ENCODE measurements around the gene MORN1. TPM values are rescaled to one million over a fixed set of nuclear protein-coding genes. Genes with fewer than 3 reads are reported as not detected.

The MORN1 gene
- total and polyA plus RNA-seq, 2 of the 8 experiments (the other 6 are each of a cell fraction or from before 2014, with no cell fraction given) = 5.0 to 9.1 TPM

DNA sequence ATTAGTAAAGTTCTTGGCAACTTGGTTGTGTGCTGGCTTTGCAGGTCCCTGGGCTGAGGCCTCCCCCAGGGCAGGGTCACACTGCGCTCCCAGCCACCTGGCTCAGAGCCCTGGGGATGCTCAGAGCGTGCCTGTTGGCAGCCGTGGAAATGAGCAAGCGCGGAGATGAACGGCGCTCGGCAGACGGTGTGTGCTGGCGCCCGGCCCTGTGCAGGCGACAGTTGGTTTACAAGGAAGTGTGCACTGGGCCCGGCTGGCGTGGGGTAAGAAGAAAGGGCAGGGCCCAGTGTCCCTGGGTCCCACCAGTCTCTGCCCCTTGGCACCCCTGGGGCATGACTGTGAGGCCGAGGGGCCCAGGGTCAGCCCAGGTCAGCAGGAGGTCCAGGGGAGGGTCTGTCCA lies 46.7 kb upstream of the MORN1 start:
- POLR2A ChIA-PET (ENCODE audit: partially characterized antibody) = no interaction called here
- H2BK12ac ChIP-seq (ENCODE audit: low read depth, low read length) = no peak overlapping the region
- H3K79me1 ChIP-seq (ENCODE audit: low read depth, low read length) = no peaks in the 10 kb centered on the region
- no peaks in the 10 kb centered on the region for H3K79me2 ChIP-seq (ENCODE audit: control insufficient read depth in 1 of 2, insufficient read depth in 2 of 2, low read length in 2 of 2)
- no peak overlapping the region for H2BK20ac ChIP-seq (ENCODE audit: low read length)
- H3K23me2 ChIP-seq (ENCODE audit: low read depth, low read length) = no peaks in the 10 kb centered on the region
- H2BK5ac ChIP-seq (ENCODE audit: low read depth, low read length) = no peak overlapping the region; the same call in 1 of the 2 replicates
- peaks cover 5 to 14% (median 10%) of the 10 kb centered on the region in 4 experiments for H3K27me3 ChIP-seq (replicated peaks in 1 of 4; ENCODE audit: control insufficient read depth in 3 of 4, extremely low read depth in 1 of 4, insufficient read depth in 3 of 4, low read length in 3 of 4)
- no peak overlapping the region for H3K9ac ChIP-seq (replicated peaks in 1 of 4; ENCODE audit: extremely low read depth in 1 of 4, low read depth in 3 of 4, low read length in 3 of 4)
- no peak overlapping the region for H4K5ac ChIP-seq (ENCODE audit: insufficient read length, low read depth, low read length)
- H3K14ac ChIP-seq (ENCODE audit: insufficient read length) = no peak overlapping the region
- H3K4ac ChIP-seq (replicated peaks; ENCODE audit: insufficient read length, low read depth, low read length) = no peak overlapping the region
- H2AK5ac ChIP-seq (ENCODE audit: low read depth, low read length) = no peak overlapping the region
- H2AFZ ChIP-seq (ENCODE audit: low read length) = no peak overlapping the region
- WGBS, 2 experiments (ENCODE audit: extremely low coverage in 1 of 2, insufficient coverage in 1 of 2, insufficient read length in 1 of 2, insufficient replicate concordance in 2 of 2, low coverage in 1 of 2, low lambda C conversion rate in 2 of 2, missing lambda C conversion rate in 1 of 2) = 91% methylated on average over 12 of the region's 15 CpGs; no CpG with 5 or more reads in 1 of the 2 experiments
- H2BK120ac ChIP-seq (replicated peaks; ENCODE audit: low read depth, low read length) = no peak overlapping the region
- H2BK15ac ChIP-seq (ENCODE audit: low read length) = no peak overlapping the region
- no peaks in the 10 kb centered on the region for H3K36me3 ChIP-seq (ENCODE audit: control insufficient read depth in 2 of 4, insufficient read depth in 4 of 4, low read length in 3 of 4)
- no peak overlapping the region for H3K4me3 ChIP-seq (ENCODE audit: extremely low read depth in 1 of 4, insufficient read depth in 2 of 4, low read depth in 3 of 4, low read length in 4 of 4)
- H3K23ac ChIP-seq (ENCODE audit: insufficient read length) = no peak overlapping the region
- no peak overlapping the region for H4K8ac ChIP-seq (ENCODE audit: extremely low read depth, insufficient read depth, low read length)
- CTCF ChIA-PET (ENCODE audit: partially characterized antibody) = interaction anchor here (0.6 kb wide), 1 partner anchor 877 kb away, joined by 3 read pairs; no protein-coding TSS in a partner anchor
- no peak for TF ChIP-seq RAD21 (IDR thresholded peaks at IDR 0.05 in 1 of 2, conservative IDR thresholded peaks at IDR 0.05 in 1 of 2; ENCODE audit: low read depth in 2 of 2, low read length in 2 of 2)
- TF ChIP-seq TEAD4 (IDR thresholded peaks at IDR 0.05; ENCODE audit: low read depth, low read length) = no peak
- TF ChIP-seq, protein P1, sequence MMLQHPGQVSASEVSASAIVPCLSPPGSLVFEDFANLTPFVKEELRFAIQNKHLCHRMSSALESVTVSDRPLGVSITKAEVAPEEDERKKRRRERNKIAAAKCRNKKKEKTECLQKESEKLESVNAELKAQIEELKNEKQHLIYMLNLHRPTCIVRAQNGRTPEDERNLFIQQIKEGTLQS (IDR thresholded peaks at IDR 0.05; ENCODE audit: insufficient read depth, low read depth, low read length) = no peak
- TF ChIP-seq SAP30 (IDR thresholded peaks at IDR 0.05; ENCODE audit: insufficient read depth, insufficient replicate concordance, low read length) = no peak
- H3K56ac ChIP-seq (replicated peaks; ENCODE audit: insufficient read length, low read depth, low read length) = no peak overlapping the region
- FAIRE-seq (no peak), DNase-seq (ENCODE audit: low read depth in 1 of 2, low spot score in 2 of 2) (no peak)
- no peaks in the 10 kb centered on the region for H4K20me1 ChIP-seq (replicated peaks in 1 of 2; ENCODE audit: control insufficient read depth in 1 of 2, insufficient read depth in 2 of 2, low read length in 2 of 2)
- no peaks in the 10 kb centered on the region; a peak in 2 of 7 replicates for H3K4me1 ChIP-seq (replicated peaks in 1 of 4; ENCODE audit: control insufficient read depth in 3 of 4, insufficient read depth in 4 of 4, low read length in 3 of 4)
- no peak overlapping the region for H3K4me2 ChIP-seq (ENCODE audit: insufficient read depth in 1 of 2, low read depth in 2 of 2, low read length in 2 of 2)
- no peak overlapping the region for H4K91ac ChIP-seq (replicated peaks; ENCODE audit: insufficient read length, low read length)
- no peak overlapping the region for H3K27ac ChIP-seq (ENCODE audit: low read depth, low read length)
- H3K9me3 ChIP-seq (ENCODE audit: insufficient read depth in 2 of 2, low read depth in 1 of 2, low read length in 1 of 2) = no peaks in the 10 kb centered on the region
- H3K18ac ChIP-seq (ENCODE audit: extremely low read depth, low read length) = no peak overlapping the region

All from H1 (cell line).